8988T (cell line): ENCODE results near the gene TOP3B.

Source experiments
- DNase-seq: peaks from one replicate; pipeline ENCODE4 v3.0.0; 2011

TOP3B gene, protein sequence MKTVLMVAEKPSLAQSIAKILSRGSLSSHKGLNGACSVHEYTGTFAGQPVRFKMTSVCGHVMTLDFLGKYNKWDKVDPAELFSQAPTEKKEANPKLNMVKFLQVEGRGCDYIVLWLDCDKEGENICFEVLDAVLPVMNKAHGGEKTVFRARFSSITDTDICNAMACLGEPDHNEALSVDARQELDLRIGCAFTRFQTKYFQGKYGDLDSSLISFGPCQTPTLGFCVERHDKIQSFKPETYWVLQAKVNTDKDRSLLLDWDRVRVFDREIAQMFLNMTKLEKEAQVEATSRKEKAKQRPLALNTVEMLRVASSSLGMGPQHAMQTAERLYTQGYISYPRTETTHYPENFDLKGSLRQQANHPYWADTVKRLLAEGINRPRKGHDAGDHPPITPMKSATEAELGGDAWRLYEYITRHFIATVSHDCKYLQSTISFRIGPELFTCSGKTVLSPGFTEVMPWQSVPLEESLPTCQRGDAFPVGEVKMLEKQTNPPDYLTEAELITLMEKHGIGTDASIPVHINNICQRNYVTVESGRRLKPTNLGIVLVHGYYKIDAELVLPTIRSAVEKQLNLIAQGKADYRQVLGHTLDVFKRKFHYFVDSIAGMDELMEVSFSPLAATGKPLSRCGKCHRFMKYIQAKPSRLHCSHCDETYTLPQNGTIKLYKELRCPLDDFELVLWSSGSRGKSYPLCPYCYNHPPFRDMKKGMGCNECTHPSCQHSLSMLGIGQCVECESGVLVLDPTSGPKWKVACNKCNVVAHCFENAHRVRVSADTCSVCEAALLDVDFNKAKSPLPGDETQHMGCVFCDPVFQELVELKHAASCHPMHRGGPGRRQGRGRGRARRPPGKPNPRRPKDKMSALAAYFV

DNA sequence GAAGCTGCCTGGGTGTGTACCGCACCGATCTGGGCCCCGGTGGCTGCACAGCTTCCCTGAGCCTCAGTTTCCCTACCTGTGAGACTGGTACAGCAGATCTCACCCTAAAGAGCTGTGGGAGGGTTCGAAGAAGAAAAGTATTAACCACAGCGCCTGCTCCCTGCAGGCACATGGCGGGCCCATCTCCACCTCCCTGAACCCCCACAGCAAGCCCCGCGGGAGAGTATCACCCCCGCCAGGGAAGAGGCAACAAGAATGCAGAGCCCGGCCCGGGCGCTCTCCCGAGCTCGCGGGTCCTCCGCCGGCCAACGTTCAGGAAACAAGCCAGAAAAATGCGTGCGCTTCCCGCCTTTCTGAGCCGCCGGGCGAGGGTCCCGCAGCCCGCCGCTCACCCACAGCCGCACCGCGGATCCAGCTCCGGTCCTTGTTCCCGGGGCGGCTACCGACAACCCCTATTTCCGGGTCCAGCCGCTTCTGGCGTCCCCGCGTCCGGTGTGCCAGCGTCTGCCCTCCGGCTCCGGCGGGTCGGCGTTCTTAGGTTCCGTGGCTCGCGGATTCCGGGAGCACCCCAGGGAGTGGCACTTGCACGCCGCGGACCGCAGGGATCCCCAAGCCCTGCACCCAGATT is at the start of gene TOP3B:
Gene TOP3B (minus strand): TSS at position 450 of the 628 bp plus-strand sequence. CDS start 7,078 bp downstream, outside the sequence.
- peak; percentile 34 for DNase-seq

DNA sequence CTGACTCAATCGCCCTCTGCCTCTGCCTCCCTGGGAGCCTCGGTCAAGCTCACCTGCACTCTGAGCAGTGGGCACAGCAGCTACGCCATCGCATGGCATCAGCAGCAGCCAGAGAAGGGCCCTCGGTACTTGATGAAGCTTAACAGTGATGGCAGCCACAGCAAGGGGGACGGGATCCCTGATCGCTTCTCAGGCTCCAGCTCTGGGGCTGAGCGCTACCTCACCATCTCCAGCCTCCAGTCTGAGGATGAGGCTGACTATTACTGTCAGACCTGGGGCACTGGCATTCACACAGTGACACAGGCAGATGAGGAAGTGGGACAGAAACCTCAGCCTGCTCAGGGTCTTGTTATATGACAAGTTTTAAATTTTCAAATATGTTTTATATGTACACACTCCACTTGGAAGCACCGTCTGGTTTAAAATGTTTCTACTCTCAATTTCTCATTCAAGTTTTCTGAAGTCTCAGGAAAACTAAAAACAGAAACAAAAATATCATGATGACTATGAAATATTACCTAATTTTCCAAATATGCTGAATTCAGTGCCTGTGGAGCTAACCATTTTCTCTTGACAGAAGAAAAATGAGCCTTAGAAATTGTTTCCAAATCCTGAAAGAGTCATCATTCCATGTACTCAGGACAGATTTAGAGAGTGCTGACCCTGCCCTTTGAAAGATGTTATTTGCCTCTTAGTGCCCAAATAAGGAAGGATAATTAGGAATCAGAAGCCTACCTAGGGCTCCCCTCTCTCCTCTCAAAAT is 48.8 kb upstream of the TOP3B start:
- no peak for DNase-seq

DNA sequence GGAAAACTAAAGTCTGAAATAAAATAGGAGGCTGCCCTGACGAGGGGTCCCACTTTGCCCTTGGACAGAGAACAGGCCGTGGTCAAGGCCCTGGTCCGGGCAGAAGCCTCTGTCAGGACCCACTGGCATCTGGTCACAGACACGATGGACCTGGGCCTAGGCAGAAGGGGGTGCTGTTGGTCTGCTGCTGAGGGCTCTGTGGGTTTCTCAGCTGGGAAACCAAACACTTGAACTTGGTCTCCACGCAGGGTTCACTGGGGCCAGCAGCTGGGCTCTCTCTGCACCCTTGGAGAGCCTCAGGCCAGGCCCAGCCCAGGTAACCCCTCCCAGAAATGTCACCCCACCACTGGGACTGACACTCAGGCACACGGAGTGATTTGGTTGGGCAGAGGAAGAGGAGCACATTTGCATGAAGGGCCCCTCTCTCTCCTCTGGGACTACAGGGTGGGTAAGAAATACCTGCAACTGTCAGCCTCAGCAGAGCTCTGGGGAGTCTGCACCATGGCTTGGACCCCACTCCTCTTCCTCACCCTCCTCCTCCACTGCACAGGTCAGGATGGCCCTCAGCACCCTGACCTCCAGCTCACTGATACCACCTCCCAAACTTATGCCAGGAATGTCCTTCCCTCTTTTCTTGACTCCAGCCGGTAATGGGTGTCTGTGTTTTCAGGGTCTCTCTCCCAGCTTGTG is 48.1 kb upstream of the TOP3B start:
- DNase-seq, result peak; percentile 20

DNA sequence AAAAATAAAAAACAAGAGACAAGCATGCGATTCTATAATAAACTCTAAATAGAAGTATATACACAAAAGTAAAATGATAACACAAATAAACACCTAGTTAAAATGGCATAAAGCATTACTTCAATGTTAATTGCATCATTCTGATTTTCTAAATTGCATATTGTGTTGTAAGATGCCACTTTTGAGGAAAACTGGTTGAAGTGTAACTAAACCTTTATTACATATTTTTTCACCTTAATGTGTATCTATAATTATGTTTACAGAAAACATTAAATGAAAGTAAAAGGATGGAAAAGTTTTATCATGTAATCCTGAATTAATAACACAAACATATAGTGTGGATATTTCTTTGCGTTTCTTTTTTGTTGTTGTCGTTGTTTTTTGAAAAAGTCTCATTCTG is 45.4 kb upstream of the TOP3B start:
- DNase-seq, result no peak

GRCh38 chr22:22026157-22026831 is 43.7 kb upstream of the TOP3B start:
- no peak for DNase-seq

GRCh38 chr22:22025320-22026156 is 43.0 kb upstream of the TOP3B start:
- DNase-seq, result no peak

DNA sequence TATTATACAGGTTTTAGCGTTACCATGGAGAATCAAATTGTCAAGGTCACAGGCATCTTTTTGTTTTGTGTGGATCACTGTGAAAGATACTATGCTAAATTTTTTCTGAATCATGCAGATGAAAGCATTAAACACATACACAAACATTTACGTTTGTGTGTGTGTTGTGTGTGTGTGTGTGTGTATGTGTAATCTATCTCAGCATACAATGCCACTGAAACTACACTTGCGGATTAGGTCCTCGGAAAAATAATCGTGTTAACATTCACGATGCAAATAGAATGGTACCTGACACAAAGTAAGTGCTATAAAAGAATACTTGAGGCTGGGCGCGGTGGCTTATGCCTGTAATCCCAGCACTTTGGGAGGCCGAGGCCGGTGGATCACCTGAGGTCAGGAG is 41.9 kb upstream of the TOP3B start:
- no peak for DNase-seq

- DNase-seq, result no peak
Observed at GRCh38 chr22:22023581-22024137, 41.1 kb upstream of the TOP3B start.

DNA sequence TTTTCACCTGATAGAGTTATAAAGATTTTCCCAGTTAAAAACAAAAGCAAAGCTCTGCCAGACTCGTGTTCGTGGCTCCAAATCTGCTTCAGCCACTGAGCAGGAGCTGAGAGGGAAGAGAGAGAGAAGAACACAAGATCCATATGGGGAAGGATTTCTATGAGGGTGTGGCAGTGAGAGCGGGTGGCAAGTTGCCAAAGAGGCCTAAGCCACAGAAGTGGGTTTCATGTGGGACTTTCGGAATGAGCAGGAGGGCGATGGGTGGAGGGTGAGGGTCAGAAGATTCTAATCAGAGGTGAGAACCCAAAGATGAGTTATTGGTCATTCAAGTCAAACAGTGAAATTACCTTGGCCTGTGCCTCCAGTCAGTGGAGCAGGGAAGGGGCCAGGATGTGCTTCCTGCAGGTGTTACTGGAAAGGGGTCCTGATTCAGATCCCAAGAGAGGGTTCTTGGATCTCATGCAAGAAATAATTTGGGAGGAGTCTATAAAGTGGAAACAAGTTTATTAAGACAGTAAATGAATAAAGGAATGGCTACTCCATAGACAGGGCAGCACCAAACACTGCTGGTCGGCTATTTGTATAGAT is 40.5 kb upstream of the TOP3B start:
- no peak for DNase-seq

- DNase-seq, result no peak
Observed at GRCh38 chr22:22022255-22022840, 39.8 kb upstream of the TOP3B start.

DNA sequence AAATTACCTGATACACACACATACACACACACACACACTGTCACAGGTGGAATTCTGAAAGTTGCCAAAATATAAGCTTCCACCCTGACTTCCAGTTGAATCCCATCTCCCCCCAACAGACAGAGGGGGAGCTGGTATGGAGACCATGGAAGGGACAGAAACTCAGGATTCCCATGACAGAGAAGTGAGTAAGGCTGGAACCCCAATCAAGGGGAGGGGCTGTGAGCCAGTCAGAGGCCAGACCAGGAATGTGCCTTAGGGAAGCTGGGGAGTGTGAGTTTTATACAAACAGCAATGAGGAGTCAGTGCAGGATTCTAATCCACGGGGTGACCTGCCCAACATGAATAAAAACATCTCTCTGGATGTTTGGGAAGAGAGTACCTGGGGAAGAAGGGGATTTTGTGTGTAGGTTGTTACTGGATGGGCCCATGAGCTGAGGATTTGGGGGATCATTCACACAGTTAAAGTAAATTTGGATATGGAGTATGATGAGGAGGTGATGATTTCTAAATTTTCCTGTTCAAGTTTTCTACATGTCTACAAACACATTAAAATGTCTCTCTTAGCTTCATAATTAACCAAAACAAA is 38.7 kb upstream of the TOP3B start:
- DNase-seq, result no peak

GRCh38 chr22:22020425-22020852 is 37.9 kb upstream of the TOP3B start:
- no peak for DNase-seq

DNA sequence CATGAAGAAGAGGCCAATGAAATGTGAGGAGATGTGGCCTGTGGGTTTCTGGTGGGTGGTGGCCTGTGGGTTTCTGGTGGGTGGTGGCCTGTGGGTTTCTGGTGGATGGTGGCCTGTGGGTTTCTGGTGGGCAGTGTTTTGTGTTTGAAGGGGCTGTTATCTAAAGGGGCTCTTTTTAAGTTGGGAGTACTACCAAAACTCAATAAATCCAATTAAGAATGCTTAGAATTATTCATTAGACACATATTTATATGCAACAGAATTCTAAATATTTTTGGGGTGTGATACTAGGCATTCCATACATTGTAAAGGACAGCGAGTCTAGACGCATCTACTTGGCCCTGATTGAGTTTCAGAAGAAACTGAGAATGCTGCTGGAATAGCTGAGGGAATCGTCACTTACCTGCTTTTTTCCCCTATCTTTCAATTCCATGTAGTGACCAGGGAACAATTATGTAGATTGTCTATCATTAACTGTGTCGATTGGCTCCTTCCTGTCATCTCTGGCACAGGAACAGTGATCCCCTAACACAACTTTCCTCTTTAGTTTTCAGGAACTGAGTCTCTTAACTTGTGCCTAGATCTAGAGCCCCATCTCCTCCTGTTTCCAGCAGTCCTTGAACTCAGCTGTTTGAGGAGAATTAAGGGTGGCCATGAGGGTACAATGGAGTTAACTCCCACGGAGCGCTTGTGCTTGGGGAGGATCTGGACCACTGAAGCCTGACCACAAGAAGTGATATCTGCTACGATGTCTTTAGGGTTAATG is 37.3 kb upstream of the TOP3B start:
- DNase-seq, result no peak

DNA sequence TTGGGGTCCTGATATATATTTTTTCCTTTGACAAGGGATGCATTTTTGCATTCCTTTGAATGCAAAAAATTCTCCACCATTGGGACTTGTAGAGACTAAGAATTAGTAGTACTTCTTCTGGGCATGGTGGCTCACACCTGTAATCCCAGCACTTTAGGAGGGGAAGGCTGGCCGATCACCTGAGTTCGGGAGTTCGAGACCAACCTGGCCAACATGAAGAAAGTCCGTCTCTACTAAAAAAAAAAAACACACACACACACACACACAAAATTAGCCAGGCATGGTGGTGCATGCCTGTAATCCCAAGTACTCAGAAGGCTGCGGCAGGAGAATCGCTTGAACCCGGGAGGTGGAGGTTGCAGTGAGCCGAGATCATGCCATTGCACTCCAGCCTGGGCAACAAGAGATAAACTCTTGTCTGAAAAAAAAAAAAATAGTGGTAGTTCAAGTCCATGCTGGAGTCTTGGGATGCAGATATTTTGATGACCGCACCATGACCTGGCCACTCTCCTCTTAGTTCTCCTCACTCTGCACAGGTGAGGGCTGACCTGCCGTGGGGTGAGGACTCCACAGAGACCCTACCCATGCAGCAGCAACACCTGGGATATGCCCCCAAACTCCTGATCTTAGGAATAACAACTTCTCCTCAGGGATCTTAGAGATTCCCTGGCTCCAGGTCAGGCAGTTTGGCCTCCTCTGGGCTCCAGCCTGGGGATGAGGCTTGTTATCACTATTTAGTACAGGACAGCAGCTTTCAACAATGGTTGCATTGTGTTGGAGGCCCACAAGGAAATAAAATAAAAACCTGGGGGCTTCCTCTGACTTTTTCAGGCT is 36.5 kb upstream of the TOP3B start:
- no peak for DNase-seq

GRCh38 chr22:22015631-22016030 is 33.0 kb upstream of the TOP3B start:
- no peak for DNase-seq

GRCh38 chr22:22014285-22014659 is 31.7 kb upstream of the TOP3B start:
- DNase-seq, result no peak

DNA sequence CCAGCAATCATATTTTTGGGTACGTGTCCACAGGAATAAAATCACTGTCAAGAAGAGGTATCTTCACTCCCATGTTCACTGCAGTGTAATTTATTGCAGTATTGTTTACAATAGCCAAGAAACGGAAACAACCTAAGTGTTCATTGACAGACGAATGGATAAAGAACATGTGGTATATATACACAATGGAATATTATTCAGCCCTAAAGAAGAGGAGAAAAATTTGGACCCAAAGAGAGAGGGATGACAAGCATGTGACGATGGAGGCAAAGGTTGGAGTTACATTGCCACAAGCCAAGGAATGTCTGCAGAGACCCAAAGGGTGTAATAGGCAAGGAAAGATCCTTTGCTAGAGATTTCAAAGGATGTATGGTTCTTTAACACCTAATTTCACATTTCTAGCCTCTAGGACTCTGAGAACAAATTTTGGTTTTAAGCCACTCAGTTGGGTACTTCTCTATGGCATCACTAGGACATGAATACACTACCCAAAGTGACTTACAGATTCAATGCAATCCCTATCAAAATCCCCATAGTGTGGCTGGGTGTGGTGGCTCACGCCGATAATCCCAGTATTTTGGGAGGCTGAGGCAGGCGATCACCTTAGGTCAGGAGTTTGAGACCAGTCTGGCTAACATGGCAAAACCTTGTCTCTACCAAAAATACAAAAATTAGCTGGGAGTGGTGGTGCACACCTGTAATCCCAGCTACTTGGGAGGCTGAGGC is 31.1 kb upstream of the TOP3B start:
- no peak for DNase-seq
